NT2/D1 (cell line): Measurements from ENCODE around the gene SLC46A3.

Experiments used
- DNase-seq: peaks from one replicate; pipeline ENCODE4 v3.0.0-alpha.2; 2011; ENCODE audit warnings: low read depth, low spot score
- H3K27me3 ChIP-seq: 2 replicates; pipeline ENCODE4 v1.6.0; 2011; ENCODE audit warnings: mild to moderate bottlenecking; ENCODE audit not compliant: insufficient read length, insufficient read depth
- H3K36me3 ChIP-seq: 2 replicates; pipeline ENCODE4 v1.6.1; 2011; ENCODE audit warnings: mild to moderate bottlenecking, low read length, mixed read lengths; ENCODE audit not compliant: insufficient read depth, insufficient read length
- H3K4me1 ChIP-seq: 2 replicates; pipeline ENCODE4 v1.5.1; 2011; ENCODE audit not compliant: insufficient read depth, insufficient read length
- H3K4me3 ChIP-seq: 2 replicates; pipeline ENCODE4 v1.5.1; 2011; ENCODE audit warnings: low read depth; ENCODE audit not compliant: insufficient read length
- H3K9ac ChIP-seq: 2 replicates; pipeline ENCODE4 v1.6.0; 2011; ENCODE audit warnings: low read depth; ENCODE audit not compliant: insufficient read length
- H3K9me3 ChIP-seq: 2 replicates; pipeline ENCODE4 v1.5.1; 2011; ENCODE audit warnings: mild to moderate bottlenecking, low read length; ENCODE audit not compliant: insufficient read depth
- SUZ12 ChIP-seq: IDR thresholded peaks from 2 replicates; pipeline ENCODE4 v1.6.1; 2011; ENCODE audit not compliant: insufficient read length, insufficient read depth; ENCODE audit errors: extremely low read depth
- YY1 ChIP-seq: IDR thresholded peaks from 2 replicates; pipeline ENCODE4 v1.6.1; 2011; ENCODE audit not compliant: insufficient read length, insufficient read depth
- ZNF274 ChIP-seq: IDR thresholded peaks from 2 replicates; pipeline ENCODE4 v1.6.1; 2011; ENCODE audit warnings: mild to moderate bottlenecking, low read depth, low read length

SLC46A3 gene

GRCh38 chr13:28658539-28658795 is 60.3 kb downstream of the SLC46A3 start:
- TF ChIP-seq SUZ12: no peak
- TF ChIP-seq YY1: no peak
- no peak for TF ChIP-seq ZNF274
- DNase-seq: no peak
- Histone ChIP-seq H3K4me3 (peak overlapping the region; percentile 96), H3K27me3 (no peaks in the 10 kb centered on the region), H3K4me1 (no peaks in the 10 kb centered on the region), H3K9me3 (no peaks in the 10 kb centered on the region), H3K36me3 (peaks cover 42% of the 10 kb centered on the region), H3K9ac (peak overlapping the region; percentile 92)

GRCh38 chr13:28657784-28658538 is 60.8 kb downstream of the SLC46A3 start:
- peak overlapping the region; percentile 96 for H3K4me3 ChIP-seq
- no peaks in the 10 kb centered on the region for H3K4me1 ChIP-seq
- H3K9ac ChIP-seq: peak overlapping the region; percentile 92
- H3K36me3 ChIP-seq: peaks cover 37% of the 10 kb centered on the region
- no peaks in the 10 kb centered on the region for H3K9me3 ChIP-seq
- no peak for DNase-seq
- H3K27me3 ChIP-seq: no peaks in the 10 kb centered on the region
- TF ChIP-seq SUZ12 (no peak), YY1 (no peak), ZNF274 (no peak)

- Histone ChIP-seq H3K4me1 (no peaks in the 10 kb centered on the region), H3K9ac (no peak overlapping the region), H3K27me3 (no peaks in the 10 kb centered on the region), H3K9me3 (no peaks in the 10 kb centered on the region), H3K4me3 (no peak overlapping the region), H3K36me3 (peaks cover 13% of the 10 kb centered on the region)
- DNase-seq: no peak
- no peak for TF ChIP-seq ZNF274
- no peak for TF ChIP-seq SUZ12
- TF ChIP-seq YY1: no peak
Measured at GRCh38 chr13:28655561-28655960, 63.2 kb downstream of the SLC46A3 start.

- TF ChIP-seq YY1: no peak
- TF ChIP-seq ZNF274: no peak
- no peak for TF ChIP-seq SUZ12
- Histone ChIP-seq H3K4me1 (no peaks in the 10 kb centered on the region), H3K36me3 (peaks cover 9% of the 10 kb centered on the region), H3K9ac (no peak overlapping the region), H3K9me3 (no peaks in the 10 kb centered on the region), H3K4me3 (no peak overlapping the region), H3K27me3 (no peaks in the 10 kb centered on the region)
- DNase-seq: no peak
Measured at GRCh38 chr13:28654276-28654675, 64.5 kb downstream of the SLC46A3 start.

- no peaks in the 10 kb centered on the region for H3K27me3 ChIP-seq
- H3K9me3 ChIP-seq: no peaks in the 10 kb centered on the region
- no peaks in the 10 kb centered on the region for H3K4me1 ChIP-seq
- no peak for TF ChIP-seq YY1
- no peak for TF ChIP-seq SUZ12
- no peak for TF ChIP-seq ZNF274
- no peak overlapping the region for H3K4me3 ChIP-seq
- peaks cover 9% of the 10 kb centered on the region for H3K36me3 ChIP-seq
- H3K9ac ChIP-seq: no peak overlapping the region
- DNase-seq: no peak
Measured at GRCh38 chr13:28653111-28653510, 65.7 kb downstream of the SLC46A3 start.

GRCh38 chr13:28651810-28652401 is 66.9 kb downstream of the SLC46A3 start:
- Histone ChIP-seq H3K9ac (no peak overlapping the region), H3K4me3 (no peak overlapping the region), H3K27me3 (no peaks in the 10 kb centered on the region), H3K36me3 (peaks cover 9% of the 10 kb centered on the region), H3K9me3 (no peaks in the 10 kb centered on the region), H3K4me1 (no peaks in the 10 kb centered on the region)
- DNase-seq: no peak
- TF ChIP-seq SUZ12 (no peak), YY1 (no peak), ZNF274 (no peak)

GRCh38 chr13:28650284-28650683 is 68.5 kb downstream of the SLC46A3 start:
- DNase-seq: no peak
- no peaks in the 10 kb centered on the region for H3K27me3 ChIP-seq
- TF ChIP-seq SUZ12: no peak
- no peak for TF ChIP-seq ZNF274
- TF ChIP-seq YY1: no peak

More at GRCh38 chr13:28650284-28650683, 68.5 kb downstream of the SLC46A3 start:
- Histone ChIP-seq H3K36me3 (peaks cover 9% of the 10 kb centered on the region), H3K9ac (no peak overlapping the region), H3K9me3 (no peaks in the 10 kb centered on the region), H3K4me3 (no peak overlapping the region), H3K4me1 (no peaks in the 10 kb centered on the region)
